Measurements from ENCODE around the gene TRIM41.

DNA sequence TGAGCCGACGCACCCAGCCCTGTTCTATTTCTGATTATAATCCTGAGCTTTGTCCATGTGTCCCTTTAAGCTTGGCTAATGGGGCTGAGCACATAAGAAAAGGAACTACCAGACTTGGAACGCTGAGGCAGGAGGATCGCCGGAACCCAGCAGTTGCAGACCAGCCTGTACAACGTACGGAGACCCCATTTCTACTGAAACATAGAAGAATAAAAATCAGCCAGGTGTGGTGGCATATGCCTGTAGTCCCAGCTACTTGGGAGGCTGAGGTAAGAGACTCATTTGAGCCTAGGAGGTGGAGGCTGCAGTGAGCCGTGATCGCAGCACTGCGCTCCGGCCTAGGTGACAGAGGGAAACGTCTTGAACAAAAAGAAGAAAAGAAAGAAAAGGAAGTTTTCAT, 40.4 kb upstream of the TRIM41 start:
- TF ChIP-seq, protein P1, sequence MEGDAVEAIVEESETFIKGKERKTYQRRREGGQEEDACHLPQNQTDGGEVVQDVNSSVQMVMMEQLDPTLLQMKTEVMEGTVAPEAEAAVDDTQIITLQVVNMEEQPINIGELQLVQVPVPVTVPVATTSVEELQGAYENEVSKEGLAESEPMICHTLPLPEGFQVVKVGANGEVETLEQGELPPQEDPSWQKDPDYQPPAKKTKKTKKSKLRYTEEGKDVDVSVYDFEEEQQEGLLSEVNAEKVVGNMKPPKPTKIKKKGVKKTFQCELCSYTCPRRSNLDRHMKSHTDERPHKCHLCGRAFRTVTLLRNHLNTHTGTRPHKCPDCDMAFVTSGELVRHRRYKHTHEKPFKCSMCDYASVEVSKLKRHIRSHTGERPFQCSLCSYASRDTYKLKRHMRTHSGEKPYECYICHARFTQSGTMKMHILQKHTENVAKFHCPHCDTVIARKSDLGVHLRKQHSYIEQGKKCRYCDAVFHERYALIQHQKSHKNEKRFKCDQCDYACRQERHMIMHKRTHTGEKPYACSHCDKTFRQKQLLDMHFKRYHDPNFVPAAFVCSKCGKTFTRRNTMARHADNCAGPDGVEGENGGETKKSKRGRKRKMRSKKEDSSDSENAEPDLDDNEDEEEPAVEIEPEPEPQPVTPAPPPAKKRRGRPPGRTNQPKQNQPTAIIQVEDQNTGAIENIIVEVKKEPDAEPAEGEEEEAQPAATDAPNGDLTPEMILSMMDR (optimal IDR thresholded peaks at IDR 0.05 in 1 of 3, IDR thresholded peaks at IDR 0.05 in 1 of 3, conservative IDR thresholded peaks at IDR 0.05 in 1 of 3; ENCODE audit: extremely low read depth in 1 of 3, insufficient read depth in 2 of 3, low read length in 3 of 3): no peak
- TF ChIP-seq EZH2 (IDR thresholded peaks at IDR 0.05; ENCODE audit: low read length): no peak

Data from keratinocyte (primary cell).